OCI-LY7 (cell line): ENCODE data around the gene COL4A2. TPM values are rescaled to one million over a fixed set of nuclear protein-coding genes. Genes with fewer than 3 reads are reported as not detected.

Experiments
- BruUV-seq: library from RNA; stranded (reverse); fragments of 400-500 nt; replicated peaks from 2 replicates; lab custom pipeline; 2021; lab: Mats Ljungman, UMichigan
- CTCF ChIA-PET: fragments of 300-600 bp; sonication (Branson Sonifier 250); formaldehyde crosslinking; loops from one replicate; lab custom pipeline; 2022; ENCODE audit warnings: antibody characterized with exemption; ENCODE audit not compliant: unreplicated experiment; lab: Charles Lee
- POLR2A ChIA-PET: fragments of 300-600 bp; sonication (Branson Sonifier 250); formaldehyde crosslinking; loops from one replicate; lab custom pipeline; 2022; ENCODE audit warnings: antibody characterized with exemption; lab: Charles Lee
- DNase-seq: peaks from one replicate; pipeline ENCODE4 v3.0.0-alpha.2; 2015; ENCODE audit warnings: low spot score
- H2AFZ ChIP-seq: fragments of 200-600 bp; sonication (generic), shearing (Covaris generic); 2 replicates; pipeline ENCODE4 v1.6.1; 2014; ENCODE audit warnings: mild to moderate bottlenecking, antibody characterized with exemption, low read length, moderate library complexity
- H3K27ac ChIP-seq: fragments of 200-600 bp; sonication (generic); 2 replicates; pipeline ENCODE4 v1.5.1; 2014; ENCODE audit warnings: mixed run types, low read depth, mild to moderate bottlenecking, moderate library complexity, low read length, inconsistent platforms; ENCODE audit not compliant: poor library complexity, severe bottlenecking
- H3K36me3 ChIP-seq: fragments of 200-600 bp; sonication (generic); 2 replicates; pipeline ENCODE4 v1.6.1; 2014; ENCODE audit warnings: mild to moderate bottlenecking, antibody characterized with exemption, low read length, moderate library complexity, mixed read lengths; ENCODE audit not compliant: insufficient read depth
- H3K4me1 ChIP-seq: fragments of 200-600 bp; sonication (generic); 2 replicates; pipeline ENCODE4 v1.5.1; 2014; ENCODE audit warnings: mild to moderate bottlenecking, low read length; ENCODE audit not compliant: insufficient read depth, poor library complexity, severe bottlenecking
- H3K4me2 ChIP-seq: fragments of 200-600 bp; sonication (generic); 2 replicates; pipeline ENCODE4 v1.6.1; 2014; ENCODE audit warnings: mild to moderate bottlenecking, low read length
- H3K4me3 ChIP-seq: fragments of 200-600 bp; sonication (generic); 2 replicates; pipeline ENCODE4 v1.5.1; 2014; ENCODE audit warnings: mild to moderate bottlenecking, low read depth, low read length; ENCODE audit not compliant: poor library complexity, severe bottlenecking
- H3K79me2 ChIP-seq: fragments of 200-600 bp; sonication (generic); 2 replicates; pipeline ENCODE4 v1.6.1; 2016; ENCODE audit warnings: low read depth, mild to moderate bottlenecking, low read length, moderate library complexity, mixed read lengths; ENCODE audit not compliant: insufficient read depth
- H3K9me2 ChIP-seq: fragments of 200-600 bp; sonication (generic); 2 replicates; pipeline ENCODE4 v1.6.1; 2016; ENCODE audit warnings: mild to moderate bottlenecking, low read length, mixed read lengths; ENCODE audit not compliant: insufficient read depth
- H3K9me3 ChIP-seq: fragments of 200-600 bp; sonication (generic); 2 replicates; pipeline ENCODE4 v1.6.1; 2014; ENCODE audit warnings: mild to moderate bottlenecking, mixed run types, low read length, mixed read lengths
- H4K20me1 ChIP-seq: fragments of 200-600 bp; sonication (generic); 2 replicates; pipeline ENCODE4 v1.6.1; 2014; ENCODE audit warnings: mild to moderate bottlenecking, antibody characterized with exemption, low read length, moderate library complexity, mixed read lengths; ENCODE audit not compliant: insufficient read depth
- EZH2phosphoT487 ChIP-seq: fragments of 200-600 bp; sonication (generic); IDR thresholded peaks from 2 replicates; pipeline ENCODE4 v1.6.1; 2018; ENCODE audit warnings: low read depth, borderline replicate concordance, mild to moderate bottlenecking, mixed run types, antibody characterized with exemption, low read length, moderate library complexity, mixed read lengths
- intact Hi-C: fragments of 100-400 bp; cut with micrococcal nuclease; formaldehyde crosslinking; loops from one replicate; pipeline ENCODE4 v1.10.0; 2022; ENCODE audit not compliant: unreplicated experiment
- total RNA-seq, 2 experiments: library from RNA; depleted of rRNA in 1 of 2; stranded (reverse); fragments of >200 nt in 1 of 2; shearing (Covaris generic) in 1 of 2; gene quantifications; 2 replicates each; pipeline ENCODE4 v1.2.3, GENCODE V29; 2014 to 2022
- TF ChIP-seq, protein P1 (sequence below): fragments of 200-600 bp; sonication (generic); conservative IDR thresholded peaks from 2 replicates; pipeline ENCODE4 v1.5.1; 2014; ENCODE audit warnings: mild to moderate bottlenecking, antibody characterized with exemption, low read length, moderate library complexity, mixed read lengths

COL4A2 gene
- total RNA-seq, 2 experiments from 2014 or later = 0.34 TPM; not detected in 1

DNA sequence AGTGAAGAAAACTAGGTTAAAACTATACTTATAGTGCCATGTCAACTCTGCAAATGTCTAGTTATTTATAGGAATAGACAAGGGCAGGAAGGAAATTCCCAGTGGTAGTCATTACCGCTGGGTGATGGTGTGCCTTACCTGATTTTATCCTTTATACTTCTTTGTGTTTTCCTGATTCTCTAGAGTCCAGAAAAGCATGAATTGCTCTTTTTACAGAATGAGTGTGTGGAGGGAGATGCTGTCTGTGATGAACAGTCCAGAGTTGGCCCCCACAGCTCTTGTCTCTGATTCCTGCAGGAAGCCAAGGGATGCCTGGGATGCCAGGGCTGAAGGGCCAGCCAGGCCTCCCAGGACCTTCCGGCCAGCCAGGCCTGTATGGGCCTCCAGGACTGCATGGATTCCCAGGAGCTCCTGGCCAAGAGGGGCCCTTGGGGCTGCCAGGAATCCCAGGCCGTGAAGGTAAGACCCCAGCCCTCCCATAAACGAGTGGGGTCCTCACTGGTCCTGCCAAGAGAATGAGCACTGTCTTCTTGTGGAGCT, 170.7 kb downstream of the COL4A2 start:
- Histone ChIP-seq H3K4me1 (peaks cover 23% of the 10 kb centered on the region), H3K9me3 (no peaks in the 10 kb centered on the region), H3K36me3 (no peaks in the 10 kb centered on the region), H4K20me1 (no peaks in the 10 kb centered on the region), H3K27ac (no peak overlapping the region), H3K4me2 (no peak overlapping the region), H2AFZ (no peak overlapping the region), H3K9me2 (no peaks in the 10 kb centered on the region), H3K79me2 (no peaks in the 10 kb centered on the region), H3K4me3 (no peak overlapping the region)
- CTCF ChIA-PET = no interaction called here
- TF ChIP-seq, protein P1, sequence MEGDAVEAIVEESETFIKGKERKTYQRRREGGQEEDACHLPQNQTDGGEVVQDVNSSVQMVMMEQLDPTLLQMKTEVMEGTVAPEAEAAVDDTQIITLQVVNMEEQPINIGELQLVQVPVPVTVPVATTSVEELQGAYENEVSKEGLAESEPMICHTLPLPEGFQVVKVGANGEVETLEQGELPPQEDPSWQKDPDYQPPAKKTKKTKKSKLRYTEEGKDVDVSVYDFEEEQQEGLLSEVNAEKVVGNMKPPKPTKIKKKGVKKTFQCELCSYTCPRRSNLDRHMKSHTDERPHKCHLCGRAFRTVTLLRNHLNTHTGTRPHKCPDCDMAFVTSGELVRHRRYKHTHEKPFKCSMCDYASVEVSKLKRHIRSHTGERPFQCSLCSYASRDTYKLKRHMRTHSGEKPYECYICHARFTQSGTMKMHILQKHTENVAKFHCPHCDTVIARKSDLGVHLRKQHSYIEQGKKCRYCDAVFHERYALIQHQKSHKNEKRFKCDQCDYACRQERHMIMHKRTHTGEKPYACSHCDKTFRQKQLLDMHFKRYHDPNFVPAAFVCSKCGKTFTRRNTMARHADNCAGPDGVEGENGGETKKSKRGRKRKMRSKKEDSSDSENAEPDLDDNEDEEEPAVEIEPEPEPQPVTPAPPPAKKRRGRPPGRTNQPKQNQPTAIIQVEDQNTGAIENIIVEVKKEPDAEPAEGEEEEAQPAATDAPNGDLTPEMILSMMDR = no peak
- BruUV-seq = no TSS peak
- intact Hi-C loops = no loop called here
- DNase-seq = no peak
- POLR2A ChIA-PET = no interaction called here

DNA sequence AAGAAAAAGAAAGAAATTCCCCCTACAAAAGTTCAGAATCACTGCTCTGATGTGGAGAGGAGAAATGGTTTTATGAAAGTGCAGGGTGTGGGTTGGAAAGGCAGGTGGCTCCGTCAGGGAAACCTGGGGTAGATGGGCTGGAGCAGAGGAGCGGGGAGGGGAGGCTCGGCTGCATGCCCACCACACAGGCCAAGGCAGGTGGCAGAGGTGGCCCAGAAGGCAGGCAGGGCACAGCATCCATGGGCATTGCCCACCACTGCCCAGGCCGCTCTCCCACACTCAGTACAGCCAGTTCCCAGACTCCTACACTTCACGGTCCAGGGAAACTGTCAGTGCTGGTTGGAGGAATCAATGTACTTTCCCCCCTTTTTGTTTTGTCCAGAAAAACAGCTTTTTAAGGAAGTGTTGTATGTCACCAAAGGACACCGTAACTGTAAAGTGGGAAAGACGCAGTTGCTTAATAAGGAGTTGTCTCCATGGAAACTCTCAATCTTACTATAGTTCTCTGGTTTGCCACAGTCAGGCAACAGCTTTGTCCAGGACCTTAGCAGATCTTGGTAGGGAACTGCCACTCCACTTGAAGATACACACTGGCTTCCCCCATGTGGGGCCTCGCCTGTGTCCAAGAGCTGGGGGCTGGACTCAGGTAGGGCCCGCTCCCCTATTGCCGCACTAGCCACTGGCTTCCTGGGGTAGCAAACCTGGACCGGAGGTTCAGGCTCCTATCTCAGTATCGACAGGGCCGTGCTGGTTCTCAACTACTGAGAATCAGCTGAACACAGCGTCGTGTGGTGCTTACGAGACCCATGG, 171.5 kb downstream of the COL4A2 start:
- no peaks in the 10 kb centered on the region for H3K9me3 ChIP-seq
- POLR2A ChIA-PET = no interaction called here
- no peak for DNase-seq
- H3K4me3 ChIP-seq = no peak overlapping the region
- no peak overlapping the region for H3K27ac ChIP-seq
- H3K4me2 ChIP-seq = no peak overlapping the region
- no TSS peak for BruUV-seq
- peaks cover 15% of the 10 kb centered on the region for H3K4me1 ChIP-seq
- intact Hi-C loops = no loop called here
- TF ChIP-seq EZH2phosphoT487 = no peak
- TF ChIP-seq, protein P1 = no peak
- no peaks in the 10 kb centered on the region for H3K36me3 ChIP-seq
- CTCF ChIA-PET = no interaction called here
- no peak overlapping the region for H2AFZ ChIP-seq
- no peaks in the 10 kb centered on the region for H3K79me2 ChIP-seq
- no peaks in the 10 kb centered on the region for H4K20me1 ChIP-seq
- no peaks in the 10 kb centered on the region for H3K9me2 ChIP-seq

DNA sequence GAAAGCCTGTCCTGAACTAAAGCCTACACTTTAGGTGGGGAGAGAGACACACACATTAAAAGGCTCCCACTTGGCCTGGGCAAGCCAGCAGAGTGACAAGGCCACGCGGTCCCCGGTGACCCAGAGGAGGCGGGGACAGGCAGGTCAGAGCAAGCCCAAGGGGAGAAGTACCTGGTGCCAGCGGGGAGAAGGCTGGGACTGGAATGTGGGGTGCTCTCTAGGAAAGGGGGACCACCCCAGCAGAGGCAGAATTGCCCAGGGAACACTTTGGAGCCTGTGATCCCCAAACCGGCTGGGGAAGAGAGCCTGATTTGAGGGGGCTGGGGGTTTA, 172.1 kb downstream of the COL4A2 start:
- Histone ChIP-seq H2AFZ (no peak overlapping the region), H4K20me1 (no peaks in the 10 kb centered on the region), H3K9me3 (no peaks in the 10 kb centered on the region), H3K79me2 (no peaks in the 10 kb centered on the region), H3K36me3 (no peaks in the 10 kb centered on the region), H3K9me2 (no peaks in the 10 kb centered on the region), H3K27ac (no peak overlapping the region), H3K4me3 (no peak overlapping the region), H3K4me2 (no peak overlapping the region), H3K4me1 (peaks cover 15% of the 10 kb centered on the region)
- ChIA-PET POLR2A (no interaction called here), CTCF (no interaction called here)
- no peak for TF ChIP-seq EZH2phosphoT487
- TF ChIP-seq, protein P1 = no peak
- no TSS peak for BruUV-seq
- intact Hi-C loops = no loop called here
- no peak for DNase-seq
